Ecto neural progenitor cell (in vitro differentiated cells): ENCODE data around the gene TET2.

Source experiments
- DNase-seq: peaks from one replicate; pipeline ENCODE4 v3.0.0-alpha.2; 2018; ENCODE audit warnings: low spot score

The TET2 gene

GRCh38 chr4:105236202-105236915 lies 89.7 kb downstream of the TET2 start:
- no peak for DNase-seq

DNA sequence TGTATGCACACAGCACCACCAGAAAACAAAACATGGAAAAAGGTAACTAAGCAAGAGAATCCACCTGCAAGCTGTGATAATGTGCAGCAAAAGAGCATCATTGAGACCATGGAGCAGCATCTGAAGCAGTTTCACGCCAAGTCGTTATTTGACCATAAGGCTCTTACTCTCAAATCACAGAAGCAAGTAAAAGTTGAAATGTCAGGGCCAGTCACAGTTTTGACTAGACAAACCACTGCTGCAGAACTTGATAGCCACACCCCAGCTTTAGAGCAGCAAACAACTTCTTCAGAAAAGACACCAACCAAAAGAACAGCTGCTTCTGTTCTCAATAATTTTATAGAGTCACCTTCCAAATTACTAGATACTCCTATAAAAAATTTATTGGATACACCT lies 90.2 kb downstream of the TET2 start:
- DNase-seq: no peak

DNA sequence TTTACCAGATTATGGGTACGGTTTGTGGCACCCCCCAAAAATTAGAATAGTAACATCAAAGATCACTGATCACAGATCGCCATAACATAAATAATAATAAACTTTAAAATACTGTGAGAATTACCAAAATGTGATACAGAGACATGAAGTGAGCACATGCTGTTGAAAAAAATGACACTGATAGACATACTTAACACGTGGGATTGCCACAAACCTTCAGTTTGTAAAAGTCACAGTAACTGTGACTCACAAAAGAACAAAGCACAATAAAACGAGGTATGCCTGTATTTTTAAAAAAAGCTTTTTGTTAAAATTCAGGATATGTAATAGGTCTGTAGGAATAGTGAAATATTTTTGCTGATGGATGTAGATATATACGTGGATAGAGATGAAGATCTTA lies 93.4 kb downstream of the TET2 start:
- no peak for DNase-seq

GRCh38 chr4:105241451-105241850 lies 94.8 kb downstream of the TET2 start:
- no peak for DNase-seq

DNA sequence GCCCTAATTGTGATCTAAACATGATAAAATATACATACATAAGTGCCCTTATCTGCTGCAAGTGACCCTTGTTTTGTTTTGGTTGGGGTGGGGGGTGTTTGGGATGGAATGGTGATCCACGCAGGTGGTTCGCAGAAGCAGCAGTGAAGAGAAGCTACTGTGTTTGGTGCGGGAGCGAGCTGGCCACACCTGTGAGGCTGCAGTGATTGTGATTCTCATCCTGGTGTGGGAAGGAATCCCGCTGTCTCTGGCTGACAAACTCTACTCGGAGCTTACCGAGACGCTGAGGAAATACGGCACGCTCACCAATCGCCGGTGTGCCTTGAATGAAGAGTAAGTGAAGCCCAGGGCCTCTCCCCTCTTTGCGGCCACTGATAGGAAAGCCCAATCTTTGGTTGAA lies 96.8 kb downstream of the TET2 start:
- DNase-seq: no peak

- DNase-seq: no peak
Observed at GRCh38 chr4:105246712-105247111, 100.0 kb downstream of the TET2 start.

DNA sequence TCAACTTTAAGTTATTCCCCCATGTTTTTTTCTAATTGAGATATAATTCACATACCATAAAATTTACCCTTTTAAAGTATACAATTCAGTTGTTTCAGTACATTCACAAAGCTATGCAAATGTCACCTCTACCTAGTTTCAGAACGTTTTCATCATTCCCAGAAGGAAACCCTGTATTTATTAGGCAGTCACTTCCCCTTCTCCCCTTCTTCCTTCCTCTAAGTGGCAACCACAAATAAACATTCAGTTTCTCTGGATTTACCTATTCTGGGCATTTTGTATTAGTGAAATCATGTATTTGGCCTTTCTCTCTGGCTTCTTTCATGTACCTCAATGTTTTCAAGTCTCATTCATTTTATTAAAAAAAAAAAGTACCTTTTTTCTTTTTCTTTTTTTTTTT lies 101.9 kb downstream of the TET2 start:
- no peak for DNase-seq

DNA sequence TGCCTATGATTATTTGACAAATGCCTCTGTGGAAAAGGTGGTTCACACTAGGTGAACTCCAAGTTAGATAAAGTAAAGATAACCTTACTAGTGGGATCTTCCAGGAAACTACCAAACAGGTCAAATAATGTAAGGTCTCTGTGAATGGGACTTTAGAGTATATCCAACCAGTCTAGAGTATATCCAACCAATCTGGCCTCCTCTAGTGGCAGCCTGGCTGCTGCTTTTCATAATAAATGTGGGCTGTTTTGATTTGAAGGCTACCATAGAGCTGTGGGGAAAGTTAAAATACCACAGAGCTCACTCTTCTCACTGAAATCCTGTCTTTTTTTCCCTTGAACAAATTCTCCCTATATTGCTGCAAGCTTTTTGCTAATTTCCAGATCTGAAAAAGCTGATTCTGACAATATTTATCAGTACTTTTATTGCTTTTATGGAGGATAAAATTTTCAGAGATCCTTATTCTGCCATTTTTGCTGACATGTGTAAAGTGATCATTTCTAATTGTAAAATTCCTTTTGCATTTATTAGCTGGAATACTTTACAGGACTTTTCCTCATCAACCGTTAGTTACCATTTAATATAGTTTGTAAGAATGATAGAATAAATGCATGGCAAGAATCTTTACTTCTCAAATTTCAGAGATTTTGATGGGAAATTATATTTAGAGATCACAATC lies 111.3 kb downstream of the TET2 start:
- DNase-seq: no peak

DNA sequence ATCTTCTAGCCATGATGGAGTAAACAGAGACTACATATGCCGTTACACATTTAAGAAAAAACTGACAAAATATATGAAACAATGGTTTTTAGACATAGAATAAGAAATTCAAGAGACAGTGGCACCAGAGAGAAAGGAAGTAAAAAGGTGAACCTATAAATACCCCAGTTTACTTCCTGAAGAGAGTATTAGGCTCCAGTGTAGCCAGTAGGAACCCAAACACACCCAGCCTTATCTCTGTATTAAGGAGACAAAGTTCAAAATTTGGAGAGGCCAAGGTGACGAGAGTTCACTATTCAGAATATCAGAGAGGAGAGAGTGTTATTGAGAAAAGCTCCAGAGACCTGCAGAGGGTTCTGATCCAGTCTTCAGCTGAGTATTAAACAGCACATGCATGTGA lies 119.0 kb downstream of the TET2 start:
- DNase-seq: no peak

GRCh38 chr4:105267280-105267679 lies 120.6 kb downstream of the TET2 start:
- no peak for DNase-seq

- DNase-seq: no peak
Observed at GRCh38 chr4:105272002-105272401, 125.3 kb downstream of the TET2 start.

DNA sequence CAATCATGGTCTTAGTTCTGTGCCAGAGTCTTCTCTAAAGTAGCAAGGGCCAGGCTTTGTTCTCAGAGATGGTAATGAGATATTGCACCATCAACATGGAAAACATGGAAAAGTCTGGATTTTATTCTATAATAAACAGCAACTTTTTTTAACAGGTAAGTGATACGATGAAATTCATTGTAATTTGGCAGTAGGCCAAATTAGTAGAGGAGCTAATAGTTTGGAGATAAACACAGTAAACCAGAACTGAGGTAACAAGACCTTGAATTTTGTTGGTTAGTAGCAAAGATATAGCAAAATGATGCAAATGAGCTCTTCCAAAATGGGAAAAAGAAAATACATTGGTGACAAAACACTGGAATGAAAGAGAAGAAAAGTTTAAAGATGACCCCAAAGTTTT lies 126.6 kb downstream of the TET2 start:
- no peak for DNase-seq

- DNase-seq: no peak
Observed at GRCh38 chr4:105274090-105274489, 127.4 kb downstream of the TET2 start.

DNA sequence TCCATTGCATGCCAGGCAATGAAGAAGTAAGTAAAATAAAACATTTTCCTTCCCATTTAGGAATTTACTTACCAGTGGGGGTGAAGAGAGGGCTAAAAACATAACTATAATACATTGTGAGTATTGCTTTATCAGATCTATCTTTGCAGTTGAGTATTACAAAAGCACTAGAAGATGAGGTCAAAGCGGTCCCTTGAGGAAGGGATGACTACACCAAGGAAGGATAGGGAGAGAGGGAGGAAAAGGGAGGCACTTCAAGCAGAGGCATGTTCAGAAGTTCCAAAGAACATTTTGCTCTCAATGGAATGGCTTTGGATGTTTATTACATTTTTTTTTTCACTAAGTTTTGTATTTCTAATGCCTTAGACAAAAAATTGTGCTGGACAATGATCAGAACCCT lies 127.8 kb downstream of the TET2 start:
- no peak for DNase-seq

GRCh38 chr4:105276361-105277104 lies 129.9 kb downstream of the TET2 start:
- no peak for DNase-seq

- no peak for DNase-seq
Observed at GRCh38 chr4:105277702-105278101, 131.0 kb downstream of the TET2 start.

- no peak for DNase-seq
Observed at GRCh38 chr4:105279314-105279713, 132.6 kb downstream of the TET2 start.

- DNase-seq: no peak
Observed at GRCh38 chr4:105280338-105281123, 133.9 kb downstream of the TET2 start.

DNA sequence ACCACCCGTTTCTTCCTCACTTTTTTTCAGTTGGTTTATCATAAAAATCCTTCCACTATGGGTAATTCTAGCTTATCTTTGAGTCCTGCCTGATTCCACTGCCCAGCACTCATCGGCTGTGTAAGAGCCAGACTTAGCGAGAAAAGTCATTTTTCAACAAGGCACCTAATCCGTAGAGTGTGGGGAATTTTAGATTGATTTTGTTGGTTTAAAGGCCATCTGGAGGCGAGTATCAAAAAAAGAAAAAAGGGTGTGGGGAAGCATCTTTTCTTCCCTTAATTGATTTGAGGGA lies 134.4 kb downstream of the TET2 start:
- DNase-seq: no peak

- DNase-seq: no peak
Observed at GRCh38 chr4:105282489-105282888, 135.8 kb downstream of the TET2 start.

- no peak for DNase-seq
Observed at GRCh38 chr4:105283501-105283900, 136.8 kb downstream of the TET2 start.

GRCh38 chr4:105288121-105288520 lies 141.4 kb downstream of the TET2 start:
- DNase-seq: no peak

GRCh38 chr4:105291925-105292324 lies 145.2 kb downstream of the TET2 start:
- DNase-seq: no peak
